Uterus (tissue), 4 donors: Measurements from ENCODE around the gene MSX2. TPM values are rescaled to one million over a fixed set of nuclear protein-coding genes. Genes with fewer than 3 reads are reported as not detected.

Experiments used
- DNase-seq, 2 donors: peaks; one replicate each; pipeline ENCODE4 v3.0.0-alpha.2; 2019 to 2020
- H3K27ac ChIP-seq, 2 donors: fragments of 200-600 bp; sonication (generic); 1 replicate in 1 of 2; 2 replicates in 1 of 2; pipeline ENCODE4 v1.5.1; 2016 to 2018
- H3K27me3 ChIP-seq, 2 donors: fragments of 200-600 bp; sonication (generic); one replicate each; pipeline ENCODE4 v1.5.1; 2018 to 2019; ENCODE audit warnings: control low read depth in 1 of 2
- H3K36me3 ChIP-seq, 2 donors: fragments of 200-600 bp; sonication (generic); one replicate each; pipeline ENCODE4 v1.5.1; 2019; ENCODE audit warnings: control low read depth in 1 of 2
- H3K4me1 ChIP-seq, 2 donors: fragments of 200-600 bp; sonication (generic); one replicate each; pipeline ENCODE4 v1.5.1; 2018 to 2019; ENCODE audit warnings: control low read depth in 1 of 2
- H3K4me3 ChIP-seq, 2 donors: fragments of 200-600 bp; sonication (generic); 1 replicate in 1 of 2; 2 replicates in 1 of 2; pipeline ENCODE4 v1.5.1; 2018 to 2019; ENCODE audit warnings: mild to moderate bottlenecking in 1 of 2
- H3K9me3 ChIP-seq, 2 donors: fragments of 200-600 bp; sonication (generic); one replicate each; pipeline ENCODE4 v1.5.1; 2019; ENCODE audit warnings: control low read depth in 1 of 2
- CTCF ChIP-seq, 4 experiments: fragments of 200-600 bp in 2 of 4; fragments of 450-650 bp in 2 of 4; sonication (generic) in 2 of 4; IDR thresholded peaks; one replicate each; pipeline ENCODE4 v1.5.1; 2016 to 2019; ENCODE audit warnings: antibody characterized with exemption in 4 of 4, mild to moderate bottlenecking in 2 of 4, moderate library complexity in 1 of 4
- POLR2A ChIP-seq, 2 donors: fragments of 450-650 bp; IDR thresholded peaks; one replicate each; pipeline ENCODE4 v1.6.1; 2016; ENCODE audit warnings: antibody characterized with exemption in 2 of 2, mild to moderate bottlenecking in 1 of 2, moderate library complexity in 1 of 2
- intact Hi-C: fragments of 100-400 bp; cut with DNase I; formaldehyde crosslinking; loops from one replicate; pipeline ENCODE4 v1.15.1; 2023; ENCODE audit warnings: low total_unique reads
- total RNA-seq, 4 donors: library from RNA; depleted of rRNA in 3 of 4; stranded (reverse); fragments of >200 nt in 3 of 4; gene quantifications; one replicate each; pipeline versions ENCODE4 v1.1.0 to v1.2.4, GENCODE V29; 2014 to 2023
- donor health status: DM: yes; HTN: yes; CAD: no.

The MSX2 gene
- total RNA-seq, 4 donors from 2014 or later: 0.37 to 7.5 TPM; not detected in 2

DNA sequence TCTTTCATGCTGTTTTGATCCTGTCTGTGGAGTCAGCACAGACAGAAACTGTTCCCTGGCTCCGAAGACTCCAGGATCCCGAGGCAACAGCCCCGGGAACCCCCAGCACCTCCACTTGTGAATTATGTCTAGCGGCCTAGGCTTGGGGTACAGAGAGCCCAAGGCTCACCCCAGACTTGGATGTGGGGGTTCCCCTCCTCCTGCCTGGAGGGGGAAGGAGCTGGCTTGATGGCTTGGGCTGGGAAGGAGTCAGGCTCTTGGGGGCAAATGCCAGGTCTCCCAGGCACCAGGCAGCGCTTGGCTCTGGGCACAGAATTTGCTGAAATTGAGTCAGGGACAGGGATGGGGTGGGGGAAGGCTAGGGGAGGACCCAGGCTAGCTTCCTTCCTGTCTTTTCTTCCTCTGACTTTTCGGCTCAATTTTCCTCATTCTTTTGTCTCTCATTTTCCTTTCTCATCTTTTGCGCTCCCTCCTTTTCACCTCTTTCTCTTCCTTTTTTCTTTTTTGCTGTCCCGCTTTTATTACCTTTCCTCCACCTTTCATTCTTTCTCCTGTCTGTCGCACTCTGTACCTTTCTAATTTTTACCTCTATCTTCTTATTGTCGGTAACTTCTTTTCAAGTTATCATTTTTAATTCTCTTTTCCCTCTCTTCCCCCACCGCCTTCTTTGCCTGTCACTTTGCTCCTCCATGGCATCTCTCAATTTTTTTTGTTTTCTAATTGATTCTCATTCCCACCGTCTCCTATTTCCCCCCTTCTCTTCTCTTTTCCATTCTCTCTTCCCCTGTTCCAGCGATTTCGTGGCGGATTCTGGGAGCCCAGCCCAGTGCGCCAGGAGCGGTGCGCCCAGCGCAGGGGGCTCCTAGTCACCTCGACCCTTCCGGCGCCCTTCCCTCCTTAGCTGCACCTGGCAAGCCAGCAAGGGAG is 10.5 kb downstream of the MSX2 start:
- Histone ChIP-seq H3K36me3 (no peaks in the 10 kb centered on the region), H3K4me1 (peaks cover 0 to 6% of the 10 kb centered on the region in 2 donors), H3K27ac (no peak overlapping the region), H3K9me3 (no peaks in the 10 kb centered on the region), H3K4me3 (no peak overlapping the region), H3K27me3 (peaks cover 0 to 49% of the 10 kb centered on the region in 2 donors)
- no peak for TF ChIP-seq POLR2A (IDR thresholded peaks at IDR 0.05)
- intact Hi-C loops: no loop called here
- no peak for DNase-seq

DNA sequence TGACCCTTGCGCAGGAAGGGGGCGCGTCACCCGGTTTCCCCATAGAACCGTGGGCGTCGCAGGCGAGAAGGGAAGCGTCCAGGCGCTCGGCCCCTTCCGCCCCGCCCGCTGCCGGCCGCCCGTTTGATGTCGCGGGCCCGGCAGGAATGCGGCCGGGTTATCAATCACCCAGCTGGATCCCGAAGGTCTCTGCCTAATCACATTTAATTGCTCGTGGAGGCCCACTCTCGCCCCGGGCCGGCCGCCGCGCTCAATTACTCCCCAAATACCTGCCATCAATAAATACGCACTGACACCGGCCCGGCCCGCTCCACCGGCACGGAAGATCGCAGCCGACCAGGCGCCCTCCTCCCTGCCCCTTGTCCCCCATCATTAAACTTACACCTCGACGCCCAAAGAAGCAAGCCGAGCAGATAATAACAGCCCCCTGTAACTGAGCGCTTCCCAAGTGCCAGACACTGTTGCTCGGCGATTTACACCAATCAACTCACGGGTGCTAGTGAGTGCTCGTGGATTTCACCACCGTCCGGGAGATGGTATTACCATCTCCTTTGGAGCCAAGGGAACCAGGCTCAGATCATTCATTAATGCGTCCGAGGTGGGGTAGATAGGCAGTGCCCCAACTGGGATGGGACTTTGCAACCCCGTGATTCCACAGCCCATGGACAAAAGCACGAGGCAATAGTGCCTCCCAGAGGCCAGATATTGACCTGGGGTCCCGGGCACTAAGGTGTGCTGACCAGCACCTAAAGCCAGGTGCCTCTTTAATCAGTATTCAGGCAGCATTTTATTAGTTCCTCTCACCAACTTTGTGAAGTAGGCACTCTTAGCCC is 11.3 kb downstream of the MSX2 start:
- intact Hi-C loops: no loop called here
- TF ChIP-seq CTCF (IDR thresholded peaks at IDR 0.05) (peak in 1 of 4 experiments; percentile 14), POLR2A (IDR thresholded peaks at IDR 0.05) (no peak)
- Histone ChIP-seq H3K4me1 (peaks cover 0 to 6% of the 10 kb centered on the region in 2 donors), H3K36me3 (no peaks in the 10 kb centered on the region), H3K27ac (no peak overlapping the region), H3K4me3 (no peak overlapping the region), H3K27me3 (peaks cover 0 to 42% of the 10 kb centered on the region in 2 donors), H3K9me3 (no peaks in the 10 kb centered on the region)
- DNase-seq: no peak

- Histone ChIP-seq H3K4me1 (peaks cover 0 to 6% of the 10 kb centered on the region in 2 donors), H3K4me3 (no peak overlapping the region), H3K27me3 (peaks cover 0 to 42% of the 10 kb centered on the region in 2 donors), H3K36me3 (no peaks in the 10 kb centered on the region), H3K9me3 (no peaks in the 10 kb centered on the region), H3K27ac (no peak overlapping the region)
- TF ChIP-seq CTCF (IDR thresholded peaks at IDR 0.05): no peak
- no peak for TF ChIP-seq POLR2A (IDR thresholded peaks at IDR 0.05)
- intact Hi-C loops: no loop called here
- no peak for DNase-seq
Measured at GRCh38 chr5:174736331-174736721, 11.9 kb downstream of the MSX2 start.

- TF ChIP-seq CTCF (IDR thresholded peaks at IDR 0.05) (no peak), POLR2A (IDR thresholded peaks at IDR 0.05) (no peak)
- Histone ChIP-seq H3K9me3 (no peaks in the 10 kb centered on the region), H3K27ac (no peak overlapping the region), H3K4me3 (no peak overlapping the region), H3K27me3 (peaks cover 0 to 39% of the 10 kb centered on the region in 2 donors), H3K4me1 (peaks cover 0 to 6% of the 10 kb centered on the region in 2 donors), H3K36me3 (no peaks in the 10 kb centered on the region)
- intact Hi-C loops: no loop called here
- DNase-seq: no peak
Measured at GRCh38 chr5:174736777-174737176, 12.4 kb downstream of the MSX2 start.

GRCh38 chr5:174737330-174737729 is 12.9 kb downstream of the MSX2 start:
- Histone ChIP-seq H3K4me1 (peaks cover 0 to 6% of the 10 kb centered on the region in 2 donors), H3K27me3 (peaks cover 0 to 34% of the 10 kb centered on the region in 2 donors), H3K36me3 (no peaks in the 10 kb centered on the region), H3K4me3 (no peak overlapping the region), H3K9me3 (no peaks in the 10 kb centered on the region), H3K27ac (no peak overlapping the region)
- intact Hi-C loops: no loop called here
- TF ChIP-seq CTCF (IDR thresholded peaks at IDR 0.05) (no peak), POLR2A (IDR thresholded peaks at IDR 0.05) (no peak)
- DNase-seq: no peak
